OCI-LY7 (cell line): ENCODE measurements around the gene CCNL2. TPM values are rescaled to one million over a fixed set of nuclear protein-coding genes. Genes with fewer than 3 reads are reported as not detected.

ENCODE experiments used
- BruUV-seq: library from RNA; stranded (reverse); fragments of 400-500 nt; replicated peaks from 2 replicates; lab custom pipeline; 2021; lab: Mats Ljungman, UMichigan
- CTCF ChIA-PET: fragments of 300-600 bp; sonication (Branson Sonifier 250); formaldehyde crosslinking; loops from one replicate; lab custom pipeline; 2022; ENCODE audit warnings: antibody characterized with exemption; ENCODE audit not compliant: unreplicated experiment; lab: Charles Lee
- POLR2A ChIA-PET: fragments of 300-600 bp; sonication (Branson Sonifier 250); formaldehyde crosslinking; loops from one replicate; lab custom pipeline; 2022; ENCODE audit warnings: antibody characterized with exemption; lab: Charles Lee
- DNase-seq: peaks from one replicate; pipeline ENCODE4 v3.0.0-alpha.2; 2015; ENCODE audit warnings: low spot score
- H2AFZ ChIP-seq: fragments of 200-600 bp; sonication (generic), shearing (Covaris generic); 2 replicates; pipeline ENCODE4 v1.6.1; 2014; ENCODE audit warnings: mild to moderate bottlenecking, antibody characterized with exemption, low read length, moderate library complexity
- H3K27ac ChIP-seq: fragments of 200-600 bp; sonication (generic); 2 replicates; pipeline ENCODE4 v1.5.1; 2014; ENCODE audit warnings: mixed run types, low read depth, mild to moderate bottlenecking, moderate library complexity, low read length, inconsistent platforms; ENCODE audit not compliant: poor library complexity, severe bottlenecking
- H3K36me3 ChIP-seq: fragments of 200-600 bp; sonication (generic); 2 replicates; pipeline ENCODE4 v1.6.1; 2014; ENCODE audit warnings: mild to moderate bottlenecking, antibody characterized with exemption, low read length, moderate library complexity, mixed read lengths; ENCODE audit not compliant: insufficient read depth
- H3K4me1 ChIP-seq: fragments of 200-600 bp; sonication (generic); 2 replicates; pipeline ENCODE4 v1.5.1; 2014; ENCODE audit warnings: mild to moderate bottlenecking, low read length; ENCODE audit not compliant: insufficient read depth, poor library complexity, severe bottlenecking
- H3K4me2 ChIP-seq: fragments of 200-600 bp; sonication (generic); 2 replicates; pipeline ENCODE4 v1.6.1; 2014; ENCODE audit warnings: mild to moderate bottlenecking, low read length
- H3K4me3 ChIP-seq: fragments of 200-600 bp; sonication (generic); 2 replicates; pipeline ENCODE4 v1.5.1; 2014; ENCODE audit warnings: mild to moderate bottlenecking, low read depth, low read length; ENCODE audit not compliant: poor library complexity, severe bottlenecking
- H3K79me2 ChIP-seq: fragments of 200-600 bp; sonication (generic); 2 replicates; pipeline ENCODE4 v1.6.1; 2016; ENCODE audit warnings: low read depth, mild to moderate bottlenecking, low read length, moderate library complexity, mixed read lengths; ENCODE audit not compliant: insufficient read depth
- H3K9me2 ChIP-seq: fragments of 200-600 bp; sonication (generic); 2 replicates; pipeline ENCODE4 v1.6.1; 2016; ENCODE audit warnings: mild to moderate bottlenecking, low read length, mixed read lengths; ENCODE audit not compliant: insufficient read depth
- H3K9me3 ChIP-seq: fragments of 200-600 bp; sonication (generic); 2 replicates; pipeline ENCODE4 v1.6.1; 2014; ENCODE audit warnings: mild to moderate bottlenecking, mixed run types, low read length, mixed read lengths
- H4K20me1 ChIP-seq: fragments of 200-600 bp; sonication (generic); 2 replicates; pipeline ENCODE4 v1.6.1; 2014; ENCODE audit warnings: mild to moderate bottlenecking, antibody characterized with exemption, low read length, moderate library complexity, mixed read lengths; ENCODE audit not compliant: insufficient read depth
- CTCF ChIP-seq: fragments of 200-600 bp; sonication (generic); conservative IDR thresholded peaks from 2 replicates; pipeline ENCODE4 v1.5.1; 2014; ENCODE audit warnings: mild to moderate bottlenecking, antibody characterized with exemption, low read length, moderate library complexity, mixed read lengths
- EZH2phosphoT487 ChIP-seq: fragments of 200-600 bp; sonication (generic); IDR thresholded peaks from 2 replicates; pipeline ENCODE4 v1.6.1; 2018; ENCODE audit warnings: low read depth, borderline replicate concordance, mild to moderate bottlenecking, mixed run types, antibody characterized with exemption, low read length, moderate library complexity, mixed read lengths
- intact Hi-C: fragments of 100-400 bp; cut with micrococcal nuclease; formaldehyde crosslinking; loops from one replicate; pipeline ENCODE4 v1.10.0; 2022; ENCODE audit not compliant: unreplicated experiment
- total RNA-seq, 2 experiments: library from RNA; depleted of rRNA in 1 of 2; stranded (reverse); fragments of >200 nt in 1 of 2; shearing (Covaris generic) in 1 of 2; gene quantifications; 2 replicates each; pipeline ENCODE4 v1.2.3, GENCODE V29; 2014 to 2022

Gene CCNL2
- total RNA-seq, 2 experiments from 2014 or later, result 213 to 307 TPM

- H4K20me1 ChIP-seq, result no peaks in the 10 kb centered on the region
- no peak for TF ChIP-seq EZH2phosphoT487
- no peak for TF ChIP-seq CTCF
- no TSS peak for BruUV-seq
- H3K36me3 ChIP-seq, result no peaks in the 10 kb centered on the region
- H3K27ac ChIP-seq, result no peak overlapping the region
- POLR2A ChIA-PET, result no interaction called here
- H2AFZ ChIP-seq, result no peak overlapping the region
- DNase-seq, result no peak
- CTCF ChIA-PET, result no interaction called here
- intact Hi-C loops, result no loop called here
- no peaks in the 10 kb centered on the region for H3K9me2 ChIP-seq
- no peaks in the 10 kb centered on the region for H3K9me3 ChIP-seq
- H3K4me1 ChIP-seq, result no peaks in the 10 kb centered on the region
- H3K79me2 ChIP-seq, result no peaks in the 10 kb centered on the region
- no peak overlapping the region for H3K4me2 ChIP-seq
- no peak overlapping the region for H3K4me3 ChIP-seq
These were observed 29.0 kb upstream of the CCNL2 start for GRCh38 chr1:1428174-1428573.

DNA sequence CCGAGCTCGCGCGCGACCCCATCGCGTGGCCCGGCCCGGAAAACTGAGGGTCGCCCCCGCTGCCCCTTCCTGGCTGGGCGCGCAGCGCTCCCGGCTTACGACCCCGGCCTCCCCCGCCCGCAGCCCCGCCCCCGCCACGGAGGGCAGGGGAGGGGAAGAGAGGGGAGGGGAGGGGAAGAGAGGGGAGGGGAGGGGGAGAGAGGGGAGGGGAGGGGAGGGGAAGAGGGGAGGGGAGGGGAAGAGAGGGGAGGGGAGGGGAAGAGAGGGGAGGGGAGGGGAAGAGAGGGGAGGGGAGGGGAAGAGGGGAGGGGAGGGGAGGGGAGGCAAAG, 28.6 kb upstream of the CCNL2 start:
- Histone ChIP-seq H2AFZ (no peak overlapping the region), H4K20me1 (no peaks in the 10 kb centered on the region), H3K79me2 (no peaks in the 10 kb centered on the region), H3K4me1 (no peaks in the 10 kb centered on the region), H3K9me2 (no peaks in the 10 kb centered on the region), H3K4me3 (no peak overlapping the region), H3K27ac (no peak overlapping the region), H3K9me3 (no peaks in the 10 kb centered on the region), H3K36me3 (no peaks in the 10 kb centered on the region), H3K4me2 (no peak overlapping the region)
- TF ChIP-seq CTCF (no peak), EZH2phosphoT487 (no peak)
- POLR2A ChIA-PET, result no interaction called here
- CTCF ChIA-PET, result no interaction called here
- no peak for DNase-seq
- intact Hi-C loops, result no loop called here
- BruUV-seq, result no TSS peak

DNA sequence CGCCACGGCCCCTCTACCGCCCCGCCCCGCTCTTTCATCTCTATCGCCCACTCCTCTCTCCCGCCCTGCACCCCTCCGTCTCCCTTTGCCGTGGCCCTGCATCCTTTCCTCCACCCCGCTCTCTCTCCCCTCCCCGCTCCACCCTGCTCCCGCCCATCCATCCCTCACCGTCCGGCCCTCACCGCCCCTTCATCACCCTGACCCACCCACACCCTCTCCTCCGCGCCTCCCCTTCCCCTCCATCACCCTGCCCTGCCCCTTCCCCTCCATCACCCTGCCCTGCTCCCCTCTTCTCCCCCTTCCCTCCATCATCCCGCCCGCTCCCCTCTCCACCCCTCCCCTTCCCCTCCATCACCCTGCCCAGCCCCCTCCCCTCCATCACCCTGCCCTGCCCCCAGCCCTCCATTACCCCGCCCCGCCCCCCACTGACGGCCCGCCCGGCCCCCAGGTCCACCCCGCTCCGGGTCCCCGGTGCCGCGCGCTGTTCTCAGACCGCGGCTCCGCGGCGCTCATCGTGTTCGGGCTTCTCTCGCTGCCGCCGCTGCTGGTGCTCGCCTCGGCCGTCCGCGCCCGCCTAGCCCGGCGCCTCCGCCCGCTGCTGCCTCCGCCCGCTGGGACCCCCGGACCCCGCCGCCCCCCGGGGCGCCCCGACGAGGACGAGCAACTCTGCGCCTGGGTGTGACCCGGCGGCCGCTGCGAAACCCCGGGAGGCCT, 28.1 kb upstream of the CCNL2 start:
- H4K20me1 ChIP-seq, result no peaks in the 10 kb centered on the region
- no peaks in the 10 kb centered on the region for H3K79me2 ChIP-seq
- no peak for TF ChIP-seq CTCF
- no peak for TF ChIP-seq EZH2phosphoT487
- CTCF ChIA-PET, result no interaction called here
- H3K4me2 ChIP-seq, result no peak overlapping the region
- intact Hi-C loops, result no loop called here
- H3K36me3 ChIP-seq, result no peaks in the 10 kb centered on the region
- H3K9me3 ChIP-seq, result no peaks in the 10 kb centered on the region
- no peak overlapping the region for H3K4me3 ChIP-seq
- BruUV-seq, result no TSS peak
- POLR2A ChIA-PET, result no interaction called here
- H3K4me1 ChIP-seq, result no peaks in the 10 kb centered on the region
- H3K9me2 ChIP-seq, result no peaks in the 10 kb centered on the region
- H2AFZ ChIP-seq, result no peak overlapping the region
- DNase-seq, result no peak
- H3K27ac ChIP-seq, result no peak overlapping the region
